ENCODE data around the gene GALNT8.

DNA sequence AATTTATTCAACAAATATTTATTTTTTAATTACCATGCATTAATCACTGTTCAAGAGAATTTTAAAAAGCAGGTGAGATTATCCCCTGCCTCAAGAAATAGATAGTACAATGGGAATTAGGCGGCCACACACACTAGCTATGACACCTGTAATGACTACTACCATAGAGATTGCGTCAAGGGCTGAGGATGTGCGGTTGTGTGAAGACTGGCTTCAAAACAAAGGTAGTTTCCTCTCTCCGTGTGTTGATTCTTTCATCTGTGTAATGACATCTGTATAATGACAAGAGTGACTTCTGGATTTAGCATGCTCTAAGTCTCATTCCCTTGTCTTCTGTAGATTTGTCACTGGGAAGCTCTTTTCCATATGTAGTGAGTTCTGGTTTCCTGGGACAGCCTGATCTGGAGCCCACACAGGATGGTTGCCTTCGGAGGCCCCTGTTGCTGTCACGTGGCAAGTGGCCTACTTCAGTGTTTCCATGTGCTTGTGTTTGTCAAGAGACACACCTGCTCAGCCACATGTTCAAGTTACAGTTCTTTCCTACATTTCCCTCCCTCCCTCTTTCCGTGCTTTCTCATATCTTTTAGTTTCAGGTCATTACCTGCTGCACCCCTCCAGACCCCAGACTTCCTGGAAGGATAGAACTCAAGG lies 64.3 kb downstream of the GALNT8 start:
- TF ChIP-seq, protein P1, sequence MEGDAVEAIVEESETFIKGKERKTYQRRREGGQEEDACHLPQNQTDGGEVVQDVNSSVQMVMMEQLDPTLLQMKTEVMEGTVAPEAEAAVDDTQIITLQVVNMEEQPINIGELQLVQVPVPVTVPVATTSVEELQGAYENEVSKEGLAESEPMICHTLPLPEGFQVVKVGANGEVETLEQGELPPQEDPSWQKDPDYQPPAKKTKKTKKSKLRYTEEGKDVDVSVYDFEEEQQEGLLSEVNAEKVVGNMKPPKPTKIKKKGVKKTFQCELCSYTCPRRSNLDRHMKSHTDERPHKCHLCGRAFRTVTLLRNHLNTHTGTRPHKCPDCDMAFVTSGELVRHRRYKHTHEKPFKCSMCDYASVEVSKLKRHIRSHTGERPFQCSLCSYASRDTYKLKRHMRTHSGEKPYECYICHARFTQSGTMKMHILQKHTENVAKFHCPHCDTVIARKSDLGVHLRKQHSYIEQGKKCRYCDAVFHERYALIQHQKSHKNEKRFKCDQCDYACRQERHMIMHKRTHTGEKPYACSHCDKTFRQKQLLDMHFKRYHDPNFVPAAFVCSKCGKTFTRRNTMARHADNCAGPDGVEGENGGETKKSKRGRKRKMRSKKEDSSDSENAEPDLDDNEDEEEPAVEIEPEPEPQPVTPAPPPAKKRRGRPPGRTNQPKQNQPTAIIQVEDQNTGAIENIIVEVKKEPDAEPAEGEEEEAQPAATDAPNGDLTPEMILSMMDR (IDR thresholded peaks at IDR 0.05 in 2 of 3, conservative IDR thresholded peaks at IDR 0.05 in 1 of 3; ENCODE audit: insufficient read depth in 2 of 3, low read depth in 1 of 3, low read length in 3 of 3): no peak
- TF ChIP-seq RAD21 (CRISPR knock-in tag; conservative IDR thresholded peaks at IDR 0.05 in 1 of 2, IDR thresholded peaks at IDR 0.05 in 1 of 2) (no peak), NRF1 (conservative IDR thresholded peaks at IDR 0.05 in 1 of 2, IDR thresholded peaks at IDR 0.05 in 1 of 2) (no peak), ZFP1 (CRISPR knock-in tag; IDR thresholded peaks at IDR 0.05) (no peak), FOXM1 (IDR thresholded peaks at IDR 0.05; ENCODE audit: low read depth) (no peak), FOXM1 (CRISPR knock-in tag; IDR thresholded peaks at IDR 0.05; ENCODE audit: low read depth) (no peak), HNRNPLL (IDR thresholded peaks at IDR 0.05; ENCODE audit: low read depth, low read length, poor library complexity, severe bottlenecking) (no peak), NR2C2 (CRISPR knock-in tag; IDR thresholded peaks at IDR 0.05) (no peak), NR2C2 (tag; IDR thresholded peaks at IDR 0.05) (no peak), HDAC6 (IDR thresholded peaks at IDR 0.05; ENCODE audit: low read depth, low read length) (no peak), FOS (IDR thresholded peaks at IDR 0.05; ENCODE audit: extremely low read depth, insufficient read length) (no peak), CBX8 (IDR thresholded peaks at IDR 0.05; ENCODE audit: borderline replicate concordance, extremely low read depth, low read depth, low read length, poor library complexity, severe bottlenecking) (no peak), POLR2AphosphoS5 (IDR thresholded peaks at IDR 0.05; ENCODE audit: control insufficient read depth, insufficient read depth, low read depth, low read length) (no peak), HNRNPL (IDR thresholded peaks at IDR 0.05; ENCODE audit: low read depth, low read length) (no peak)
- TF ChIP-seq, protein P2, sequence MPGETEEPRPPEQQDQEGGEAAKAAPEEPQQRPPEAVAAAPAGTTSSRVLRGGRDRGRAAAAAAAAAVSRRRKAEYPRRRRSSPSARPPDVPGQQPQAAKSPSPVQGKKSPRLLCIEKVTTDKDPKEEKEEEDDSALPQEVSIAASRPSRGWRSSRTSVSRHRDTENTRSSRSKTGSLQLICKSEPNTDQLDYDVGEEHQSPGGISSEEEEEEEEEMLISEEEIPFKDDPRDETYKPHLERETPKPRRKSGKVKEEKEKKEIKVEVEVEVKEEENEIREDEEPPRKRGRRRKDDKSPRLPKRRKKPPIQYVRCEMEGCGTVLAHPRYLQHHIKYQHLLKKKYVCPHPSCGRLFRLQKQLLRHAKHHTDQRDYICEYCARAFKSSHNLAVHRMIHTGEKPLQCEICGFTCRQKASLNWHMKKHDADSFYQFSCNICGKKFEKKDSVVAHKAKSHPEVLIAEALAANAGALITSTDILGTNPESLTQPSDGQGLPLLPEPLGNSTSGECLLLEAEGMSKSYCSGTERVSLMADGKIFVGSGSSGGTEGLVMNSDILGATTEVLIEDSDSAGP (CRISPR knock-in tag; IDR thresholded peaks at IDR 0.05): no peak
- TF ChIP-seq, protein P3, sequence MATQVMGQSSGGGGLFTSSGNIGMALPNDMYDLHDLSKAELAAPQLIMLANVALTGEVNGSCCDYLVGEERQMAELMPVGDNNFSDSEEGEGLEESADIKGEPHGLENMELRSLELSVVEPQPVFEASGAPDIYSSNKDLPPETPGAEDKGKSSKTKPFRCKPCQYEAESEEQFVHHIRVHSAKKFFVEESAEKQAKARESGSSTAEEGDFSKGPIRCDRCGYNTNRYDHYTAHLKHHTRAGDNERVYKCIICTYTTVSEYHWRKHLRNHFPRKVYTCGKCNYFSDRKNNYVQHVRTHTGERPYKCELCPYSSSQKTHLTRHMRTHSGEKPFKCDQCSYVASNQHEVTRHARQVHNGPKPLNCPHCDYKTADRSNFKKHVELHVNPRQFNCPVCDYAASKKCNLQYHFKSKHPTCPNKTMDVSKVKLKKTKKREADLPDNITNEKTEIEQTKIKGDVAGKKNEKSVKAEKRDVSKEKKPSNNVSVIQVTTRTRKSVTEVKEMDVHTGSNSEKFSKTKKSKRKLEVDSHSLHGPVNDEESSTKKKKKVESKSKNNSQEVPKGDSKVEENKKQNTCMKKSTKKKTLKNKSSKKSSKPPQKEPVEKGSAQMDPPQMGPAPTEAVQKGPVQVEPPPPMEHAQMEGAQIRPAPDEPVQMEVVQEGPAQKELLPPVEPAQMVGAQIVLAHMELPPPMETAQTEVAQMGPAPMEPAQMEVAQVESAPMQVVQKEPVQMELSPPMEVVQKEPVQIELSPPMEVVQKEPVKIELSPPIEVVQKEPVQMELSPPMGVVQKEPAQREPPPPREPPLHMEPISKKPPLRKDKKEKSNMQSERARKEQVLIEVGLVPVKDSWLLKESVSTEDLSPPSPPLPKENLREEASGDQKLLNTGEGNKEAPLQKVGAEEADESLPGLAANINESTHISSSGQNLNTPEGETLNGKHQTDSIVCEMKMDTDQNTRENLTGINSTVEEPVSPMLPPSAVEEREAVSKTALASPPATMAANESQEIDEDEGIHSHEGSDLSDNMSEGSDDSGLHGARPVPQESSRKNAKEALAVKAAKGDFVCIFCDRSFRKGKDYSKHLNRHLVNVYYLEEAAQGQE (IDR thresholded peaks at IDR 0.05; ENCODE audit: borderline replicate concordance): no peak
- TF ChIP-seq, protein P3 (CRISPR knock-in tag; IDR thresholded peaks at IDR 0.05; ENCODE audit: low read depth): no peak

Measured in K562 (cell line).